Upper lobe of left lung (tissue), 6 donors: ENCODE results near the gene ILDR1. TPM values are rescaled to one million over a fixed set of nuclear protein-coding genes. Genes with fewer than 3 reads are reported as not detected.
A peak's percentile ranks its signal among the peaks of the same experiment; 100 is the strongest.

Experiments used
- ATAC-seq, 2 donors: fragments of 200-7000 bp; cut with Tn5 transposase; one replicate each; pipeline ENCODE4 v1.9.1; 2022; ENCODE audit warnings: mild to moderate bottlenecking in 2 of 2, moderate library complexity in 2 of 2; ENCODE audit not compliant: low FRiP score in 2 of 2
- DNase-seq, 2 donors: peaks; one replicate each; pipeline ENCODE4 v3.0.0-alpha.2; 2019 to 2020
- H3K27ac ChIP-seq, 4 donors: fragments of 200-600 bp; sonication (generic); one replicate each; pipeline ENCODE4 v1.5.1; 2016 to 2019
- H3K27me3 ChIP-seq, 4 donors: fragments of 200-600 bp; sonication (generic); one replicate each; pipeline ENCODE4 v1.5.1; 2017 to 2019
- H3K36me3 ChIP-seq, 4 donors: fragments of 200-600 bp; sonication (generic); one replicate each; pipeline ENCODE4 v1.5.1; 2016 to 2019
- H3K4me1 ChIP-seq, 4 donors: fragments of 200-600 bp; sonication (generic); one replicate each; pipeline ENCODE4 v1.5.1; 2018 to 2019
- H3K4me3 ChIP-seq, 4 donors: fragments of 200-600 bp; sonication (generic); one replicate each; pipeline ENCODE4 v1.5.1; 2017 to 2019; ENCODE audit warnings: mild to moderate bottlenecking in 2 of 4, moderate library complexity in 1 of 4
- H3K9me3 ChIP-seq, 4 donors: fragments of 200-600 bp; sonication (generic); one replicate each; pipeline ENCODE4 v1.5.1; 2018 to 2019
- EP300 ChIP-seq, 4 donors: sonication (generic); formaldehyde crosslinking; IDR thresholded peaks; one replicate each; pipeline ENCODE4 v1.5.1; 2017; ENCODE audit warnings: antibody characterized with exemption in 4 of 4, control low read depth in 2 of 4
- POLR2A ChIP-seq, 4 donors: fragments of 450-650 bp; IDR thresholded peaks; one replicate each; pipeline ENCODE4 v1.5.1; 2016 to 2017; ENCODE audit warnings: antibody characterized with exemption in 4 of 4, mild to moderate bottlenecking in 2 of 4
- POLR2AphosphoS5 ChIP-seq, 2 donors: sonication (generic); formaldehyde crosslinking; IDR thresholded peaks; one replicate each; pipeline ENCODE4 v1.5.1; 2017; ENCODE audit warnings: antibody characterized with exemption in 2 of 2
- whole genome bisulfite sequencing, 2 donors: methylation state at CpG; one replicate each; pipeline ENCODE4 v1.1.5; 2017 to 2018; 5-methylcytosine and 5-hydroxymethylcytosine counted together
- total RNA-seq, 6 donors: library from RNA; depleted of rRNA in 4 of 6; stranded (reverse); fragments of >200 nt in 4 of 6; gene quantifications; one replicate each; pipeline versions ENCODE4 v1.1.0 to v1.2.1, GENCODE V29; 2016 to 2021
- TF ChIP-seq, protein P1 (sequence below), 6 experiments: fragments of 450-650 bp in 4 of 6; fragments of 200-600 bp in 2 of 6; sonication (generic) in 2 of 6; IDR thresholded peaks; one replicate each; pipeline ENCODE4 v1.5.1; 2016 to 2019; ENCODE audit warnings: antibody characterized with exemption in 6 of 6
- donor health status: DM: no; HTN: no; CAD: no; lungs with moderate emphysema.
- donor health status: DM: no; HTN: yes; CAD: no; lungs with severe emphysema.

ILDR1 gene
- total RNA-seq, 6 donors from 2014 or later, result 1.0 to 7.8 (median 6.4) TPM

DNA sequence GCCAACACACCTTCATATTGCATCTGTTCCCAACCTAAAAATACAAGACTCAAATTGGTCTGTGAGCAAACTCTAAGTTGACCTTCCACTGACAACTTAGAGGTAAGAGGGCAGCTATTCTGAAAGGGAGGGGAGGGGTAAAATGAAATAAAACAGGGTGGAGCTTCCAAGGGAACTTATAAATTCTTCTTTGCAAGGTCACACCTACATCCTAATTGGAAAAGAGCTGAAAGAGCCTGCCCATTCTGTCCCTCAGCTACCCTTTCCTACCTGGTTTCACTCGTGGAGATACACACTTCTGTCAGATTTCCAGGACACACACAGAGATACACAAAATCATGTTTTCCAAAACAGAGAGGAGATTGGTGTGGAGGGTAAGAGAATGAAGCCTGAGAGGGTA is 1.0 kb downstream of the ILDR1 start:
- H3K4me3 ChIP-seq, result peak overlapping the region in 1 of 4 donors; percentile 55
- no peaks in the 10 kb centered on the region for H3K9me3 ChIP-seq
- H3K27ac ChIP-seq, result no peak overlapping the region
- 56 to 76% methylated on average over 1 of the region's 1 CpG for WGBS, 2 donors
- no peaks in the 10 kb centered on the region for H3K36me3 ChIP-seq
- DNase-seq, result no peak
- no peak for TF ChIP-seq POLR2A (IDR thresholded peaks at IDR 0.05)
- TF ChIP-seq EP300 (IDR thresholded peaks at IDR 0.05), result no peak
- peaks cover 0 to 9% (median 0%) of the 10 kb centered on the region in 4 donors for H3K4me1 ChIP-seq
- ATAC-seq, result no peak
- H3K27me3 ChIP-seq, result peaks cover 0 to 5% (median 0%) of the 10 kb centered on the region in 4 donors

GRCh38 chr3:122019493-122019892 is 2.6 kb downstream of the ILDR1 start:
- Histone ChIP-seq H3K4me1 (peaks cover 0 to 9% (median 0%) of the 10 kb centered on the region in 4 donors), H3K27ac (no peak overlapping the region), H3K4me3 (no peak overlapping the region), H3K9me3 (no peaks in the 10 kb centered on the region), H3K36me3 (no peaks in the 10 kb centered on the region), H3K27me3 (peaks cover 0 to 5% (median 0%) of the 10 kb centered on the region in 4 donors)
- TF ChIP-seq POLR2AphosphoS5 (IDR thresholded peaks at IDR 0.05), result no peak
- TF ChIP-seq POLR2A (IDR thresholded peaks at IDR 0.05), result no peak
- no peak for TF ChIP-seq EP300 (IDR thresholded peaks at IDR 0.05)
- TF ChIP-seq, protein P1, sequence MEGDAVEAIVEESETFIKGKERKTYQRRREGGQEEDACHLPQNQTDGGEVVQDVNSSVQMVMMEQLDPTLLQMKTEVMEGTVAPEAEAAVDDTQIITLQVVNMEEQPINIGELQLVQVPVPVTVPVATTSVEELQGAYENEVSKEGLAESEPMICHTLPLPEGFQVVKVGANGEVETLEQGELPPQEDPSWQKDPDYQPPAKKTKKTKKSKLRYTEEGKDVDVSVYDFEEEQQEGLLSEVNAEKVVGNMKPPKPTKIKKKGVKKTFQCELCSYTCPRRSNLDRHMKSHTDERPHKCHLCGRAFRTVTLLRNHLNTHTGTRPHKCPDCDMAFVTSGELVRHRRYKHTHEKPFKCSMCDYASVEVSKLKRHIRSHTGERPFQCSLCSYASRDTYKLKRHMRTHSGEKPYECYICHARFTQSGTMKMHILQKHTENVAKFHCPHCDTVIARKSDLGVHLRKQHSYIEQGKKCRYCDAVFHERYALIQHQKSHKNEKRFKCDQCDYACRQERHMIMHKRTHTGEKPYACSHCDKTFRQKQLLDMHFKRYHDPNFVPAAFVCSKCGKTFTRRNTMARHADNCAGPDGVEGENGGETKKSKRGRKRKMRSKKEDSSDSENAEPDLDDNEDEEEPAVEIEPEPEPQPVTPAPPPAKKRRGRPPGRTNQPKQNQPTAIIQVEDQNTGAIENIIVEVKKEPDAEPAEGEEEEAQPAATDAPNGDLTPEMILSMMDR (IDR thresholded peaks at IDR 0.05), result no peak
- ATAC-seq (no peak), DNase-seq (no peak)

GRCh38 chr3:122014741-122015140 is 7.3 kb downstream of the ILDR1 start:
- Histone ChIP-seq H3K27me3 (no peaks in the 10 kb centered on the region), H3K4me3 (no peak overlapping the region), H3K36me3 (no peaks in the 10 kb centered on the region), H3K4me1 (peaks cover 0 to 3% (median 0%) of the 10 kb centered on the region in 4 donors), H3K9me3 (no peaks in the 10 kb centered on the region), H3K27ac (no peak overlapping the region)
- no peak for ATAC-seq
- no peak for DNase-seq
- WGBS, 2 donors, result 63 to 70% methylated on average over 1 of the region's 1 CpG
- no peak for TF ChIP-seq EP300 (IDR thresholded peaks at IDR 0.05)
- no peak for TF ChIP-seq POLR2A (IDR thresholded peaks at IDR 0.05)

DNA sequence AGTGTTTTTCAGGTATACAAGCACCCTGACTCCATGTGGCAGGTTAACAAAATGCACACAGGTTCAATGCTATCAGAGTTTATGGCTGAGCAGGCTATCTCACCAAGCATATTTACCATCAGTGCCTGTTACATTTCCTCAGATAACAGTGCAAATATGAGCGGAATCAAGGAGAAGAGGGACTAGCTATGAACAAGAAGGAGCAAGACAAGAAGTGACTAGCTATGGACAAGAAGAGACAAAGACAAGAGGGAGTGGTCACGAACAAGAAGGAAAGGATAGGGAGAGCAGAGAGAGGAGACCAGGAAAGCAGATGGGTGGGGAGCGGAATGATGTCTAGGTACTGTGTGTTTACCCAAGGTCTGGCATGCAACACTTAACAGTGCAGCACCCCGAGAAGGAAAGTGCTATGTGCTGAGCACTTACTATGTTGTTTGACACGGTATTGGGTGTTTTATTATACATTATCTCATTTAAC is 8.6 kb downstream of the ILDR1 start:
- WGBS, 2 donors, result 67 to 76% methylated on average over 5 of the region's 5 CpGs
- TF ChIP-seq POLR2AphosphoS5 (IDR thresholded peaks at IDR 0.05) (no peak), EP300 (IDR thresholded peaks at IDR 0.05) (no peak), POLR2A (IDR thresholded peaks at IDR 0.05) (no peak)
- TF ChIP-seq, protein P1 (IDR thresholded peaks at IDR 0.05), result no peak
- Histone ChIP-seq H3K9me3 (no peaks in the 10 kb centered on the region), H3K36me3 (no peaks in the 10 kb centered on the region), H3K27me3 (no peaks in the 10 kb centered on the region), H3K4me1 (peaks cover 0 to 3% (median 0%) of the 10 kb centered on the region in 4 donors), H3K27ac (no peak overlapping the region), H3K4me3 (no peak overlapping the region)
- ATAC-seq (no peak), DNase-seq (no peak)

- no peak overlapping the region for H3K27ac ChIP-seq
- no peaks in the 10 kb centered on the region for H3K27me3 ChIP-seq
- no peaks in the 10 kb centered on the region for H3K36me3 ChIP-seq
- DNase-seq (no peak), ATAC-seq (no peak)
- WGBS, 2 donors, result 87 to 89% methylated on average over 1 of the region's 1 CpG
- H3K9me3 ChIP-seq, result no peaks in the 10 kb centered on the region
- no peak overlapping the region for H3K4me3 ChIP-seq
- peaks cover 0 to 3% (median 0%) of the 10 kb centered on the region in 4 donors for H3K4me1 ChIP-seq
- no peak for TF ChIP-seq POLR2AphosphoS5 (IDR thresholded peaks at IDR 0.05)
- no peak for TF ChIP-seq EP300 (IDR thresholded peaks at IDR 0.05)
- TF ChIP-seq, protein P1 (IDR thresholded peaks at IDR 0.05), result no peak
- TF ChIP-seq POLR2A (IDR thresholded peaks at IDR 0.05), result no peak
These were observed 9.2 kb downstream of the ILDR1 start for GRCh38 chr3:122012821-122013220.

GRCh38 chr3:122011396-122011795 is 10.7 kb downstream of the ILDR1 start:
- H3K27me3 ChIP-seq, result no peaks in the 10 kb centered on the region
- ATAC-seq, result no peak
- 50 to 51% methylated on average over 4 of the region's 4 CpGs for WGBS, 2 donors

More at GRCh38 chr3:122011396-122011795, 10.7 kb downstream of the ILDR1 start:
- no peaks in the 10 kb centered on the region for H3K36me3 ChIP-seq
- no peak for DNase-seq
- H3K27ac ChIP-seq, result no peak overlapping the region
- no peaks in the 10 kb centered on the region for H3K9me3 ChIP-seq
- H3K4me3 ChIP-seq, result no peak overlapping the region
- no peak for TF ChIP-seq EP300 (IDR thresholded peaks at IDR 0.05)
- TF ChIP-seq POLR2A (IDR thresholded peaks at IDR 0.05), result no peak
- TF ChIP-seq, protein P1 (IDR thresholded peaks at IDR 0.05), result no peak
- TF ChIP-seq POLR2AphosphoS5 (IDR thresholded peaks at IDR 0.05), result no peak
- H3K4me1 ChIP-seq, result peaks cover 0 to 3% (median 0%) of the 10 kb centered on the region in 4 donors
